Fibroblast of mammary gland (primary cell): ENCODE results near the gene ZFAND4.

Experiments
- DNase-seq: peaks from one replicate; pipeline ENCODE4 v3.0.0-alpha.2; 2010; ENCODE audit warnings: low read depth
- H3K4me3 ChIP-seq: 2 replicates; pipeline ENCODE4 v1.5.1; 2011; ENCODE audit warnings: low read depth, mild to moderate bottlenecking, low read length, moderate library complexity; ENCODE audit not compliant: control insufficient read depth
- TF ChIP-seq, protein P1 (sequence below): conservative IDR thresholded peaks from 2 replicates; pipeline ENCODE4 v1.5.1; 2011; ENCODE audit warnings: low read depth, low read length, inconsistent platforms; ENCODE audit not compliant: control insufficient read depth, insufficient read depth

ZFAND4 gene

DNA sequence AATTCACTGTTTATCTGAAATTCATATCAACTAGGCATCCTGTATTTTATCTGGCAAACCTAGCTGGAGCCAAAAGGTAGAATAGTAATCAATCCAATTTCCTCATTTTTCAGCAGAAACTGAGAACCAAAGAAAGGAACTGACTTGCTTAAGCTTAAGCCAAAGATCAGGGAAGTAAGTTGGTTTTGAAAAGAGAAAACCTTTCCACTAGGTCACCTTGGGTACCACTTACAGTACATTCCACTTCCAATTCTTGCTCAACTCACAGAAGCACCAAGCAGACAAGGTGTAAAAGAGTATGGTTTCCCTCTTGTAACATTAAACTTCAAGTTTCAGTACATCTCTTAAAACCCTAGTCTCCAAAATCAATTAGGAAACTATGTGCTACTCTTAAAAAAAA lies 79.6 kb downstream of the ZFAND4 start:
- no peak overlapping the region for H3K4me3 ChIP-seq
- no peak for DNase-seq
- TF ChIP-seq, protein P1, sequence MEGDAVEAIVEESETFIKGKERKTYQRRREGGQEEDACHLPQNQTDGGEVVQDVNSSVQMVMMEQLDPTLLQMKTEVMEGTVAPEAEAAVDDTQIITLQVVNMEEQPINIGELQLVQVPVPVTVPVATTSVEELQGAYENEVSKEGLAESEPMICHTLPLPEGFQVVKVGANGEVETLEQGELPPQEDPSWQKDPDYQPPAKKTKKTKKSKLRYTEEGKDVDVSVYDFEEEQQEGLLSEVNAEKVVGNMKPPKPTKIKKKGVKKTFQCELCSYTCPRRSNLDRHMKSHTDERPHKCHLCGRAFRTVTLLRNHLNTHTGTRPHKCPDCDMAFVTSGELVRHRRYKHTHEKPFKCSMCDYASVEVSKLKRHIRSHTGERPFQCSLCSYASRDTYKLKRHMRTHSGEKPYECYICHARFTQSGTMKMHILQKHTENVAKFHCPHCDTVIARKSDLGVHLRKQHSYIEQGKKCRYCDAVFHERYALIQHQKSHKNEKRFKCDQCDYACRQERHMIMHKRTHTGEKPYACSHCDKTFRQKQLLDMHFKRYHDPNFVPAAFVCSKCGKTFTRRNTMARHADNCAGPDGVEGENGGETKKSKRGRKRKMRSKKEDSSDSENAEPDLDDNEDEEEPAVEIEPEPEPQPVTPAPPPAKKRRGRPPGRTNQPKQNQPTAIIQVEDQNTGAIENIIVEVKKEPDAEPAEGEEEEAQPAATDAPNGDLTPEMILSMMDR = no peak

DNA sequence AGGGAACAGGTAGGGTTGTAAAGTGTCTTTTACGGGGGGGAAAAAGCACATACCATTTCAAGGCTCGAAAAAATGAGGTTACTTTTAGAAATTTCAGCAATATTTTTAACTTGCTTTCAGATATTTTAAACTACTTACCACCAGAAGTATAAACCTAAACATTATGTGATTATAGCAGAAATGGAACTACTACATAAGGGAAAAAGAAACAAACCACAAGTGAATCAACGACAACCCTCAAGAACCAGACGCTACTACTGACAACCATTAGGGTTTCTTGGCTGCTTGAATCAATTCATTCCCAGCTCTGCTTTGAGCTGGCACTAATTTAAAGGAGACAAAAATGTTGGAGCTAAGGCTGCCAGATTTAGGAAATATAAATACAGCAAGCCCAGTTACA lies 80.1 kb downstream of the ZFAND4 start:
- TF ChIP-seq, protein P1 = no peak
- no peak overlapping the region for H3K4me3 ChIP-seq
- no peak for DNase-seq

DNA sequence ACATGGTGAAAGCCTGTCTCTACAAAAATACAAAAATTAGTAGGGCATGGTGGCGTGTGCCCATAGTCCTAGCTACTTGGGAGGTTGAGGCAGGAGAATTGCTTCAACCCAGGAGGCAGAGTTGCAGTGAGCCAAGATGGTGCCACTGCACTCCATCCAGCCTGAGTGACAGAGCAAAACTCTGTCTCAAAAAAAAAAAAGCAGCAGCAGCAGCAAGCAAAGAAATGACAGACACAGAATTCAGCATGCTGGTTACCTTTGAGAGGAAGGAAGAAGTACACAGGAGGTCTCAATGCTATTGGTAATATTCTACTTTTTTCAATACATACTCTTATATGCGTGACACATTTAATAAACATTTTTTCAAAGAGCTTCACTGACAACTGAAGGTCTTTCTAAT lies 81.3 kb downstream of the ZFAND4 start:
- H3K4me3 ChIP-seq = no peak overlapping the region
- no peak for DNase-seq
- TF ChIP-seq, protein P1 = no peak

DNA sequence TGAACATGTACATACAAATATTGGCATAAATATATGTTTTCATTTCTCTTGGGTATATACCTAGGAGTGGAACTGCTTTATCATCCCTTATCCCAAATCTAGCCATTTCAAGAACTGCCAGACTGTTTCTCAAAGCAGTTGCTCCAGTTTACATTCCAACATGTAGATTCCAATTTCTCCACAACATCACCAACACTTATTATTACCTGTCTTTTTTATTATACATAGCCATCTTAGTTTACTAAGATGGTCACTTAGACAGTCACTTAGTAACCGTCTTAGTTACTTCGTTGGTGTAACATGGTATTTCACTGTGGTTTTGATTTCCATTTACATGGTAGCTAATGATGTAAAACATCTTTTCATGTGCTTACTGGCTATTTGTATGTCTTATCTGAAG lies 82.7 kb downstream of the ZFAND4 start:
- DNase-seq = no peak
- TF ChIP-seq, protein P1 = no peak
- no peak overlapping the region for H3K4me3 ChIP-seq

DNA sequence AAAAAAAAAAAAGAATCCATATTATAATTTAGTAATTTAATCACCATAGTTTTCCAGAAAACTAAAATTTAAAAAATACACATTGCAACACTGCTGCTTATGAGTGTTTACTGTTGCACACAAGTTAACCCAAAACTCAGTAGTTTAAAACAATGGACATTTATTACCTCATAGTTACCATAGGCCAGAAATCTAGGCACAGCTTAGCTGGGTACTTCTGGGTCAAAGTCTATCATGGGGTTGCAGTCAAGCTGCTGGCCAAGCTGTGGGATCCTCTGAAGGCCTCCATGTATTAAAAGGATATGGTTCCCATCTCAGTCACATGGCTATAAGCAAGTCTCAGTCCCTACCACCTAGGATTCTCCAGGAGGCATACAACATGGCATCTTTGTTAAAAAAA lies 83.6 kb downstream of the ZFAND4 start:
- no peak for DNase-seq
- no peak overlapping the region for H3K4me3 ChIP-seq
- TF ChIP-seq, protein P1 = no peak

DNA sequence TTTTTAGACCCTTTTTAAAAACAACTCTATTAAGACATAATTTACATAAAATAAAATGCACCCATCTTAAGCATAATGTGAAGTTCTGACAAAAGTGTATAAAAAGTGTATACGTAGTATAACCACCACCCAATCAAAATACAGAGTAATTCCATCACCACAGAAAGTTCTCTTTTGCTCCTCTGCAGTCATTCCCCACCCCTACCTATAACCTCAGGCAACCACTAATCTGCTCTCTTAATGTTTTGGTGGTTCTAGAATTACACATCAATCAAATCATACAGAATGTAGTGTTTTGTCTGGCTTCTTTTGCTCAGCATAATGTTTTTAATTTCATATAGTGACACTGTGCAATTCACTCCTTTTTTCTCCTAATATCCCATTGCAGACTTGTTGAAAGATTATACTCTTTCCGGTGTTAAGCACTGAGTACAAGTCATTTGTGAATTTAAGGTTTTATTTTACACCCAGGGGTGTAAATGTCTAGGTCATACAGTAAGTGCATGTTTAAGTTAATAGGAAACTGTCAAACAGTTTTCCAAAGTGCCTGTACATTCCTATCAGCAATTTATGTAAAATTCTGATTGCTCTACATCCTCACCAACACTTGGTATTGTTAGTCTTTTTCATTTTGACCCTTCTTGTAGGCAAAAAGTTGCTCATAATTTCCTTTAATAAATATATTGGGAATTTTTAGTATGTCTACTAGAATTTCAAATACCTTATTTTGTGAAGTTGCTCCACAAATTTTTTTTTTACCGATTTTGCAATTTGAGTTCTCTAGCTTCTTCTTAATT lies 86.3 kb downstream of the ZFAND4 start:
- H3K4me3 ChIP-seq = no peak overlapping the region
- TF ChIP-seq, protein P1 = no peak
- no peak for DNase-seq
